Measurements from ENCODE around the gene ASXL1. TPM values are rescaled to one million over a fixed set of nuclear protein-coding genes. Genes with fewer than 3 reads are reported as not detected.

The ASXL1 gene
- total RNA-seq, 1 donor from 2014 or later: 25.0 TPM

DNA sequence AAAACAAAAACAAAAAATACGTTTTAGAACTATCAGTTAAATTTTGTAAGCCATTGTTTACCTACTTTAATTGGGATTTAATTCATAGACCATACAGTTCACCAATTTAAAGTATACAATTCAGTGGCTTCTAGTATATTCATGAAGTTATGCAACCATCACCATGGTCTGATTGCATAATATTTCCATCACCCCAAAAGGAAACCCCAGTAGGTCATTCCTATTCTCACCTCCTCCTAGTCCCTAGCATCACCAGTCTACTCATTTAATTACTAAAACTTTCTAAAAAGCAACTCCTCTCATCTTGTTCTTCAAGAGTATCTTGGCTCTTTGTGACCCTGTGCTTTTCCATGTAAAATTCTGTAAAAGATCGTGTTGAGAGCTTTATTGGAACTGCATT, 60.2 kb downstream of the ASXL1 start:
- Histone ChIP-seq H3K4me1 (peaks cover 20% of the 10 kb centered on the region), H3K36me3 (no peaks in the 10 kb centered on the region), H3K9me3 (replicated peaks) (no peaks in the 10 kb centered on the region), H3K27ac (replicated peaks) (no peak overlapping the region), H3K4me3 (no peak overlapping the region), H3K27me3 (ENCODE audit: low read depth) (no peaks in the 10 kb centered on the region)
- intact Hi-C loops (cut with micrococcal nuclease): no loop called here
- TF ChIP-seq, protein P1, sequence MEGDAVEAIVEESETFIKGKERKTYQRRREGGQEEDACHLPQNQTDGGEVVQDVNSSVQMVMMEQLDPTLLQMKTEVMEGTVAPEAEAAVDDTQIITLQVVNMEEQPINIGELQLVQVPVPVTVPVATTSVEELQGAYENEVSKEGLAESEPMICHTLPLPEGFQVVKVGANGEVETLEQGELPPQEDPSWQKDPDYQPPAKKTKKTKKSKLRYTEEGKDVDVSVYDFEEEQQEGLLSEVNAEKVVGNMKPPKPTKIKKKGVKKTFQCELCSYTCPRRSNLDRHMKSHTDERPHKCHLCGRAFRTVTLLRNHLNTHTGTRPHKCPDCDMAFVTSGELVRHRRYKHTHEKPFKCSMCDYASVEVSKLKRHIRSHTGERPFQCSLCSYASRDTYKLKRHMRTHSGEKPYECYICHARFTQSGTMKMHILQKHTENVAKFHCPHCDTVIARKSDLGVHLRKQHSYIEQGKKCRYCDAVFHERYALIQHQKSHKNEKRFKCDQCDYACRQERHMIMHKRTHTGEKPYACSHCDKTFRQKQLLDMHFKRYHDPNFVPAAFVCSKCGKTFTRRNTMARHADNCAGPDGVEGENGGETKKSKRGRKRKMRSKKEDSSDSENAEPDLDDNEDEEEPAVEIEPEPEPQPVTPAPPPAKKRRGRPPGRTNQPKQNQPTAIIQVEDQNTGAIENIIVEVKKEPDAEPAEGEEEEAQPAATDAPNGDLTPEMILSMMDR (IDR thresholded peaks at IDR 0.05; ENCODE audit: borderline replicate concordance): no peak
- DNase-seq: no peak

DNA sequence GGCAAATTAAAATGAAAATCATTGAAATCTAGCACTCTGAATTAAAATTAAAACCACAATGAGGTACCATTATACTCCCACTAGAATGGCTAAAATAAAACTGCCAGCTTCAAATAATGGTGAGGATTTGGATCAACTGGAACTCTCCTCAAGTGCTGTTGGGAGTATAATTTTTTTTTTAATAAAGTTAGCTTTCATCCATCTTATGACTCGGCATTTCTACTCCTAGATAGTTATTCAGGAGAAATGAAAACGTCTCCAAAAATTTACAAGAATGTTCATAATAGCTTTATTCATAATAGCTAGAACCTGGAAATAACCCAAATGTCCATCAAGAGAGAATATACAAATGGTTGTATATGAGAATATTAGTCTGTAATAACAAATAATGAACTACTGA, 63.2 kb downstream of the ASXL1 start:
- Histone ChIP-seq H3K4me1 (no peaks in the 10 kb centered on the region), H3K27ac (replicated peaks) (no peak overlapping the region), H3K36me3 (no peaks in the 10 kb centered on the region), H3K4me3 (no peak overlapping the region), H3K9me3 (replicated peaks) (no peaks in the 10 kb centered on the region), H3K27me3 (ENCODE audit: low read depth) (no peaks in the 10 kb centered on the region)
- intact Hi-C loops (cut with micrococcal nuclease): no loop called here
- no peak for DNase-seq
- TF ChIP-seq, protein P1 (IDR thresholded peaks at IDR 0.05; ENCODE audit: borderline replicate concordance): no peak

DNA sequence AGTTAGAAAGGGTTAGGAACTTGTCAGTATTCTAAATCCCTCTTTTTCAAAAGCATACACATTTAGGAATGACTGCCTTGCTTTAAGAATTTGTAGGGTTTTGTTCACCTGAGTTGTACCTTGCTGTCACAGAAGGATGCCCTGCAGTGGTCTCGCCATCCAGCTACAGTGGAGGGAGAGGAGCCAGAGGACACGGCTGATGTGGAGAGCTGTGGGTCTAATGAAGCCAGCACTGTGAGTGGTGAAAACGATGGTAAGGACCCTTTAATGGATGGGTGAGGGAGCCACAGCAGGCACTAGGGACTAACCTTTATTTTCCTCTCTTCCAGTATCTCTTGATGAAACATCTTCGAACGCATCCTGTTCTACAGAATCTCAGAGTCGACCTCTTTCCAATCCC, 69.9 kb downstream of the ASXL1 start:
- no peaks in the 10 kb centered on the region for H3K27me3 ChIP-seq (ENCODE audit: low read depth)
- TF ChIP-seq, protein P1 (IDR thresholded peaks at IDR 0.05; ENCODE audit: borderline replicate concordance): no peak
- no peak overlapping the region for H3K27ac ChIP-seq (replicated peaks)
- H3K9me3 ChIP-seq (replicated peaks): no peaks in the 10 kb centered on the region
- H3K36me3 ChIP-seq: peaks cover 49% of the 10 kb centered on the region
- peaks cover 18% of the 10 kb centered on the region for H3K4me1 ChIP-seq
- no peak overlapping the region for H3K4me3 ChIP-seq
- DNase-seq: no peak
- intact Hi-C loops (cut with micrococcal nuclease): no loop called here

DNA sequence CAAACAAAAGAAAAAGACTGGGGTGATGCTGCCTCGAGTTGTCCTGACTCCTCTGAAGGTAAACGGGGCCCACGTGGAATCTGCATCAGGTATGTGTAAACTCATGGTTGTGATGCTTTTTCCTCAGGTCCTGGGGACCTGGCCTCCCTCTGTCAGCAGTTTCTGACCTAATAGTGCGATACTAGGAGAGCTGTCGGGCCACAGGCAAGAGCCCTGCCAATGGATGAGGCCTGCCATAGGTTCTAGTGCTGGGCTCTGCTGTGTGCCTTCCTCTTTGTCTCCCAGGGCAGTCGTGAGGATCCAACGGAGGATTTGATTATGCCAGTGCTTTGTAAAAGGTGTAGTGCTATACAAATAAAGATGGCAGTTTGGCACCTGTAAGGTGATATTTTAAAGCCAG, 71.2 kb downstream of the ASXL1 start:
- Histone ChIP-seq H3K4me3 (no peak overlapping the region), H3K36me3 (peaks cover 62% of the 10 kb centered on the region), H3K27me3 (ENCODE audit: low read depth) (no peaks in the 10 kb centered on the region), H3K27ac (replicated peaks) (no peak overlapping the region), H3K4me1 (peaks cover 32% of the 10 kb centered on the region), H3K9me3 (replicated peaks) (no peaks in the 10 kb centered on the region)
- DNase-seq: no peak
- intact Hi-C loops (cut with micrococcal nuclease): no loop called here
- TF ChIP-seq, protein P1 (IDR thresholded peaks at IDR 0.05; ENCODE audit: borderline replicate concordance): no peak

DNA sequence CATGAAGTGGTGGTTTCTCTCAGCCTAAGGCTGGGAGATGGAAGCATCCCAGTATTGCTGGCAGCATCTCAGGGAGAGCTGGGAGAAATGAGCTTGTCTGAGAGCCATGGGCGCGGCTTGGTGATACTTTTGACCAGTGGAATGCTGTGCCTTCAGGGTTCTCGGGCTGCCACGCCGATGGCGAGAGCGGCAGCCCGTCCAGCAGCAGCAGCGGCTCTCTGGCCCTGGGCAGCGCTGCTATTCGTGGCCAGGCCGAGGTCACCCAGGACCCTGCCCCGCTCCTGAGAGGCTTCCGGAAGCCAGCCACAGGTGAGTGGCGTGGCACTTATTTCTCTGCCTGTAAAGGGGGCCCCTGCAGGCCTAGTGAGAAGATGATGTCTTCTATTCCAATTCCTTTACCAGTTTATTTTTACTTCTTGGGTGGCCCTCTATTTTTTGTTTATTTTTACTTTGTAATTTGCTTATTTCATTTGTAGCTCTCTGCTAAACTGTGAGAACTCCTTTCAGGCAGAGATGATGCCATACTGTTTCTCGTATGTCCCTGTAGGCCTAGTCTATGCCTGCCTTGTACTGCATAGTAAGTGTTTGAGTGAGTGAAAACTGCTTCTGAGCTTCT, 71.7 kb downstream of the ASXL1 start:
- Histone ChIP-seq H3K4me3 (no peak overlapping the region), H3K4me1 (peaks cover 33% of the 10 kb centered on the region), H3K9me3 (replicated peaks) (no peaks in the 10 kb centered on the region), H3K27ac (replicated peaks) (no peak overlapping the region), H3K36me3 (peaks cover 67% of the 10 kb centered on the region), H3K27me3 (ENCODE audit: low read depth) (no peaks in the 10 kb centered on the region)
- TF ChIP-seq, protein P1 (IDR thresholded peaks at IDR 0.05; ENCODE audit: borderline replicate concordance): no peak
- no peak for DNase-seq
- intact Hi-C loops (cut with micrococcal nuclease): no loop called here

Measured in left ventricle myocardium inferior (tissue), 1 donor.